ENCODE results near the gene CARHSP1.
"Not testable (repeated sequence)": the region's sequence is repeated elsewhere in the genome, so short reads cannot be mapped to it uniquely, and the experiment has no call there.

CARHSP1 gene

DNA sequence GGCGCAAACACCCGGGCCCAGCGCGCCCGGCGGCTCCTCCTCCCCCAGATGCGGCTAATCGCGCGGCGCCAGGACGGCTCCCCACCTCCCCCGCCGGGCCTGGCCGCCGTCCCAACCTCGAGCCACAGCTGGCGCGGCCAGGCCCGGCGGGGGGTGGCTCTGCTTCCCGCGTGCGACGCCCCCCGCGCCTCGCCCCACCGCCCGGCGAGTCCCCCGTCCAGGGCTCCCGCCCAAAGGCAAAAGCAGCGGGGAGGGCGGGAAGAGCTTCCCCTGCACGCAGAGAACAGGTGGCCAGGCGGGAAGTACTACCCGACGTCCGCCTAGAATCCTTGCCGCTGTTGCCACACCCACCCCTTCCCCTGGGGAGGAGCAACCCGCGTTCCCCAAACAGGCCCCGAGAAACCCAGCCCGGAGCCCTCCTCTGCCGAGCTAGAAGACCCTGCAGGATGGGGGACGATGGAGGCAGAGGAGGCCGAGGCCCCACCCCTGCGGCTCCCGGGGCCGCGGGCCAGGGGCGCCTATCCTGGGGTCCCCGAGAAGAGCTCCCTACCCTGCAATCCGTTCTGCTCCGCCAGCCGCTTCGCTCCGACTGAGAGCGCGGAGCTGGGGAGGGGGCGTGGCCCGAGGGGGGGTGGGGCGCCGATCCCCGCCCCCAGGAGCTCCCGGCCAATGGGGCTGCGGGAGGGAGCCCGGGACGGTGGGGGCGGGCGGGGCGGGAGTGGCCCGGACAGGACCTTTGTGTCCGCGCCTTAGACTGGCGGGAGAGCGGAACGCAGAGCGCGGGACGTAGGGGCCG is at the start of gene CARHSP1:
Gene CARHSP1 (minus strand): TSS at position 591 of the 796 bp plus-strand sequence. CDS start 9,678 bp downstream, outside the sequence.
- DNase-seq (ENCODE audit: low spot score), result peak; percentile 76

DNA sequence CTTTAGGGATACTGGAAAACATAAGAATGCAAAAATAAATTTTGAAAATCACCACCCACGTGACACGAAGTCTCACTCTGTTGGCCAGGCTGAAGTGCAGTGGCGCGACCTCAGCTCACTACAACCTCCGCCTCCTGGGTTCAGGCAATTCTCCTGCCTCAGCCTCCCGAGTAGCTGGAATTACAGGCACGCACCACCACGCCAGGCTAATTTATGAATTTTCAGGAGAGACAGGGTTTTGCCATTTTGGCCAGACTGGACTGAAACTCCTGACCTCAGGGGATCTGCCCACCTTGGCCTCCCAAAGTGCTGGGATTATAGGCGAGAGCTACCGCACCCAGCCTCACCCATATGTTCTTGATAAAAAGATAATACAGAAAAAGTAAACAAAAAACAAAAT is 48.5 kb upstream of the CARHSP1 start:
- DNase-seq (ENCODE audit: low spot score), result not testable (repeated sequence)

DNA sequence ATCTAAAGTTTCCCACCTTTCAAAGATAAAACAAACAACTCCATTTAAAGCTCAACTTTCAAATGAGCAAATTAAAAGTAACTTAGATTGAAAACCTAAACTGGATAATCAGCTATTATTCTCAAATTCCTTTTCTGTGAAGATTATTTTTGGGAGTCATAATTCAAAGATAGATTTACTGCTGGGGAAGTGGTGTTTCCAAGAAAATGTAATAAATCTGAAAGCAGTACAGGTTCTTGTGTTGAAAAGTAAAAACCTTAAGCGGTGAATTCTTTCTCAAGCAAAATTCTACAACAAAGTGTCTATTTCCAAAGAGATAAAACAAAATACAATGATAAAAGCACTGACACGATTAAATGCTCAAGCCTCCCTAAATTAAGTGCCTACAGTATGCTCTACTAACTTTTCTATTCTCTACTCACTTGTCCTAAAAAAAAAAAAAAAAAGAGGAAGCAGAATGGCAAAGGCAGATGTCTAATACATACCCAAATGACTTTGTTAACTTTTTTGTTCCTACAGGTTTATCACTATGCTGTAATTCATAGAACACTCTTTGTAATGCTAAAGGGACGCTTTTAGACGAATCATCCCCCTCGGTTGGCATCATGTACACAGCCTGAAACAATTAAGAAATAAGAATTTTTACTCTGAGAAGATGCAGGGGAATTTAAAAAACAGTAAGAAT is 47.9 kb upstream of the CARHSP1 start:
- DNase-seq (ENCODE audit: low spot score), result no peak

DNA sequence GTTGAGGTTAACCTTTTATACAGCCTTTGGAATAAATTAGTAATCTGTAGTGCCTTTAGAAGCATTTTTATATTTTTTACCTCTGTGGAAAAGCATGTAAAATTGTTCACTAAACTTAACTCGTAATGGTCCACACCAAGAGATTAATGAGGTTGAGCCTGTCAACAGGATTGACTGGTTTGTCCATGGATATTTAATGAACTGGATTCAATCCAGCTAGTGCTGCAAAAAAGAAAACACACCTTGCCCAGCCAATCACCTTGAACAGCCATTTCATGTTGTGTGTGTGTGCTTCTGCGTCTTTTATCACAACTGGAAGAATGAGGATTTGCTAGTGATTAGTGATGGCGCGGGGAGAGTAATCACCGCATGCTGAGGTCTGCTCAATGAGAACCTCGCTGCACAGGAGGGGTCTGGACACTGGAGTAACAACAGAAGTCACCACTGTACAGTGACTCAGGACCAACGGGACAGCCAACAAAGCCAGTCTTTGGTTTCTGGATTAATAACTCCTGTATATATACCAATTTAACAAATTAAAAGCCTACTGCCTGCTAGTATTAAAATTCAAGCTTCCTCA is 47.0 kb upstream of the CARHSP1 start:
- DNase-seq (ENCODE audit: low spot score), result no peak

DNA sequence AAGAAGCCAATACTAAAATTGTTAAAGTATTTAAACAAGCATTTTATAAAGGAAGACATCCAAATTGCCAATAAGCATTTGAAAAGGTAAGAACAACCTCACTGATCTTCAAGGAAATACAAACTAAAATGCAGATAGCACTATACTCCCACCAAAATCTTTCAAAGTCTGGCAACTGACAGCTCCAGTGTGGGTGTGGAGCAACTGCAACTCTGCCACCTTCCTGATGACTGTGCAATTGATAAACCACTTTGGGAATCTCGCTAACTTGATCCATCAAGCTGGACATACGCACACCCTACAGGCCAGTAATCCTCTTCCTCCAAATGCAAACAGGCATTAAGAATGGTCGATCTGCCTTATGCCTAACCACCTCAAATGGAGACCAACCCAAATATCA is 45.3 kb upstream of the CARHSP1 start:
- DNase-seq (ENCODE audit: low spot score), result no peak

DNA sequence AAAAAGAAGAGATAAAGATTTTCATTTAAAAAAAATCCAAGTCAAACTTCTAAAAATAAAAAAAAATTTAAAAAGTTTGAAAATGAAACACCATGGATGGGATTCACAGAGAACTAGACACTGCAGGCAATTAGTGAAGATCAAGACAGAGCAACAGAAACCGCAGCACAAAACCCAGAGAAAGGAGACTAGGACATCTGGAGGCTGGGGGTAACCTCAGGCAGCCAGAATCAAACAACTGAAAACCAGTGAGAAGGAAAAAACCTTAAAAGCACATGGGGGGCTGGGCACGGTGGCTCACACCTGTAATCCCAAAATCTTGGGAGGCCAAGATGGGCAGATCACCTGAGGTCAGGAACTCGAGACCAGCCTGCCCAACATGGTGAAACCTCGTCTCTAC is 44.0 kb upstream of the CARHSP1 start:
- no peak for DNase-seq (ENCODE audit: low spot score)

DNA sequence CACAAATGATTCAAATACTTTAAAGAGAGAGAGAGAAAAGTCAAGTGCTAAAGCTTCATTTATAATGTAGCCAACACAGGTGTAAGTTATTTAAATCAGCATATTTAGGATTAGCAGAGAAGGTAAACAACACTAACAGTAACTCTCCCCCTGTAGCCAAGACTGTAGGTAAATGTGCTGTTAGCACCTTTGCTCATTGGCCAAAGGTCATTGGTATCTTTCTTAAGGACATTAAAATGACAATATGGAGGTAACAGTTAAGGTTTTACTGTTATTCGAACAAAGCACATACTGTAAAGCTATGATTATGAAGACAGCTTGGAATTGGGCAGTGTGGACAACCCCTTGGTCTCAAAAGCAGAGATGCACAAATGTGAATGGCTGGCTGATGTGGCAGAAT is 42.0 kb upstream of the CARHSP1 start:
- no peak for DNase-seq (ENCODE audit: low spot score)

DNA sequence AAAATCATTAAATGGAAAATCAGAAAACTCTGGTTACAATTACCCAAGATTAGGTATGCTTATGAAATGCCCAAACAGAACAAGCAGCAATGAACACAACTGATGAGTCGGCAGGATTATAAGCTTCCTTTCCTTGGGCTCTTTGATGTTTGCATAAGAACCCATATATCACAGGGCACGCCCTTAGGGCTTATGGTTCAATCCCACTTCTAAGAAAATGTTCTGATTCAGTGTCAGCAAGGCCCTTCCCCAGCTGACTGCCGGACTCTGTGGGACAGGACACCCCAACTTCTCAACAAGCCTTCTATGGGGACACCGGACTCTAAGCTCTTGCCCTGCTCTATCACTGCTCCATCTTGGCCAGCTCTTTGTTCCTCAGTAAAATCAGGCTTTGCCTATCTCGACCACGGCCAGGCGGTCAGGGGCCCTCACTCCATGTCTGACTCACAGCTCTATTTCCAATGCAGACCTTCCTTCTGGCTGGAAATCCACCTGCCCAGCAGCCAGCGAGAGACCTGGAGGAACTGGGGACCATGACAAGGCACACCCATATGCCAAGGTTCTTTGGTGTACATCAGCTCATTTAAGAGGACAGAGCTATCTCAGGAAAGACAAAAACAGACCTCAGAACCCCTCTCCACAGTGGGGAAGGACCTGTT is 40.1 kb upstream of the CARHSP1 start:
- DNase-seq (ENCODE audit: low spot score), result no peak

DNA sequence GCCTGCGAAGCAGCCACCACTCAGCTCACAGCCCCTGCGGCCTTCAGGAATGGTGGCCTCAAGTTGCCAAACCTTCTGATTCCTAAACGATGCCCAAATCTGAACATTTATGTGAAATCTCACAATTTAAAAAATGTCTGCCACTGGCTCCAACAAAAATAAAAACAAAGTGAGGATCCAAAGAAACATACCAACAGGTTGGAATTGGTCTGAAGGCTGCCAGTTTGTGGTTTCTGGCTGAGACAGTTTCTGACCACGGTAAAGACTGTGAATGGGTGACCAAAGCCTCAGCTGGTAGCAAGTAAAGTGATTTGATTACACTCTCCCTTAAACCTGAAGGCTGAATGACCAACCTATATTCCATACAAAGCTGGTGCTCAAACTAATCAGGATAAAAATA is 38.3 kb upstream of the CARHSP1 start:
- DNase-seq (ENCODE audit: low spot score), result no peak

DNA sequence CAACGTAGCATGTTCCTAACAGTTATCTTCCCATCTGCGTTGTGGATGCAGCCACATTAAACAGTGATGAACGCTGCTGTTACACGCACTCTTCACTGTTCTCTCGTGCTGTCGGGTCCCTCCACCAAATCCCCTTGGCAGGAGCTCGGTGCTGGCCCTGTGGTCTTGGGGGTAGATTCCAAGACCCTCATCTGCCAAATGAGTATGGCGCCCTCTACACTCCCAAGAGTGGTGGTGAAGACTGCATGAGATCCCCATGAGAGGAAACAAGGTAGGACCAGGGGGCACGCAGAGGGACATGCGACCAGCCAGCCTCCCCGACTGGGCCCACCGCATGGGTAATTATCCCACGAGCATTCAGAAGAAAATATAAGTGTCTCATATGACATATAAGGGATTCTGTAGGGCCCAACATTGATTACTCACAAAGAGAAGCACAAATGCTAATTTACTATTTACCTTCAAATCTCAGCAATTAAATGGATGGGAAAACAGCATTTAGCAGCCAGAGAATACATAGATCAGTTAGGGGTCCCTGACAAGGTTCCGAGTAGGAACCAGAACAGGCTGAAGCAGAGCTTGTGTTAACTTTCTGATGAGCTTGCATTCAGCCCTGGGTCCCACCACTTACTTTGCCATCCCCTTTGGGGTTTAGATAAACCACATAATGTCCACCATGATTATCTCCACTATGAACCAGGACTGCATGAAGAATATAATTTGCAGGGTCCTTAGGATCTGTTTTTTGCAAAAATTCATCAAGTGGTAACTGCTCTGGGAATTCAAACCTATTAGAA is 37.2 kb upstream of the CARHSP1 start:
- no peak for DNase-seq (ENCODE audit: low spot score)

DNA sequence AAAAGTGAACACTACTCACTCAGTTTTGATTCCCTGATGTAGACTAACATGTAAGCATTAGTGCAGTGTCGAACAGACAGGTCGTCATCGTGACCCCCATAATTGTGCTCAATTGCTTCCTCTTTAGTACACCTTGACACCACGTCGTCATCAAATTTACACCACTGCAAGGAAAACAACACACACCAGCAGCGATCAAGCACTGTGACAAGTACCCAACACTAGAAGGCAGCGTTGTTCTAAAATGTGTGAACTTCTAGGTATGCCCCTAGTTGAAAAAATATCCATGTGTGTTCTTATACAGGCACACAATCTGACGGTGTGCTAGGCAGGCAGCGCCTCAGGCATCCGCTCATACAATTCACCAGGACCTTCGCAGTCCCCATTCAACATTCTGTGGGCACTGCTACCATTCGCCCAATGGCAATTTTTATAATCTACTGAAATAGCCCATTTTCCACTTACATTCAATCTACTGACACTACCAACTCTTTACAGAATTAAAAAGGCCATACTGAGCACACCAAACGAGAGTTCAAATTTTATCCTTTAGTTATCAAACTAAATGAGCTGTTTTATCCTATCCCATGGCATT is 36.5 kb upstream of the CARHSP1 start:
- DNase-seq (ENCODE audit: low spot score), result peak; percentile 43

DNA sequence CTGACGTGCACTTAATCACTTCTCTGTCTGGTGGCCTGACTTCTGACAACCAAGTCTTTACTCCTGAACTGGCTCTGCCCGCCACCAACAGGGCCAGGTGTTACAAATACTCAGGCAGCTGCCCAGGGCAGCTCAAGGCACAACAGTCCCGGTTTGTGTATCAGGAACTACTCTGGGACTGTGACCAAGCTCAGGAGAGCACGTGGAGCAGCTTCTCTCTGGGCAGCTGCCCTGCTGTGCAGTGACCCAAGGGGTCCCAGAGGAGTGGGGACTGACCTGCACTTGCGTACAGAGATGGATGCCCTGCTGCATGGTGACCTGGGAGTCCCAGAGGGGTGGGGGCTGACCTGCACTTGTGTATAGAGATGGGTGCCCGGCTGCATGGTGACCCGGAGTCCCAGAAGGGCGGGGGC is 35.2 kb upstream of the CARHSP1 start:
- no peak for DNase-seq (ENCODE audit: low spot score)

DNA sequence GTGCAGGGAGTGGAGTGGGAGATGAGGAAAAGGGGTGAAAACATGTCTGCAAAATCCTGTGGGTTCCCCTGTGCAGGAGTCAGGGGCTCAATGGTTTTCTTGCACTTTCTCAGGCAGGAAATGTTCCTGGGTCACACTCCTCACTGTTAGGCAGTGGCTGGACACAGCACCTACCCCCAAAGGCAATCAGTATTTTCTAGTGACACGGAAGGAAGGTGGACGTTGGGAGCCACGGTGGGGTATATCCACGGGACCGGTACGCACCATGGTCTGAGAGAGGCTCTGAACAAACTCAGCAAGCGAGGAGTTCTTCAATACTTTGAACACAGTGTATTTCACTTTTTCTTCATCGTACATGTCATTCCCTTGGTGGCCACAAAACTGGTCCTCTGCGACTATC is 34.2 kb upstream of the CARHSP1 start:
- no peak for DNase-seq (ENCODE audit: low spot score)

DNA sequence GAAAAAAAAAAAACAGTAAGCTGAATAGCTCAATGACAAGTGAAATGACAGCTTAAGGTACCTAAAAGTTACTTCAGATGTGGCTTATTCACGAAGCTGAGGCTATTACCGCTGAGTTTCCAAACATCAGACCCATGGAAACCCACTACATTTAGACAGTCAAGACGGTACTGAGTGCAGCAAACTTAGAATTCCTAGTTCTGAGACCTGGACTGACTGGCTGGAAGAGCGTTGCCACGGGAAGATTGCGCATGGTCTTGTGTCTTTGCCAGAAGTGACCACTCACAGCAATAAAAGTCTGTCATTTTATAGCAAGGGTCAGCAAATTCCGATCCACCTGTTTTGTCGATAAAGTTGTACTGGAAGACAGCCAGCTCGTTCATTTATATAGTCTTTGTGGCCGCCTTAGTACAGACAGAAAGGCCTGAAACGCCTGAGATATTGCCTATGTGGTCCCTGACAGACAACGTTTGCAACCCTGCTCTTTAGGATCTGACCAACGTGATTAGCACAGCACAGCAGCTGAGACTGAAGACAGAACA is 32.6 kb upstream of the CARHSP1 start:
- no peak for DNase-seq (ENCODE audit: low spot score)

DNA sequence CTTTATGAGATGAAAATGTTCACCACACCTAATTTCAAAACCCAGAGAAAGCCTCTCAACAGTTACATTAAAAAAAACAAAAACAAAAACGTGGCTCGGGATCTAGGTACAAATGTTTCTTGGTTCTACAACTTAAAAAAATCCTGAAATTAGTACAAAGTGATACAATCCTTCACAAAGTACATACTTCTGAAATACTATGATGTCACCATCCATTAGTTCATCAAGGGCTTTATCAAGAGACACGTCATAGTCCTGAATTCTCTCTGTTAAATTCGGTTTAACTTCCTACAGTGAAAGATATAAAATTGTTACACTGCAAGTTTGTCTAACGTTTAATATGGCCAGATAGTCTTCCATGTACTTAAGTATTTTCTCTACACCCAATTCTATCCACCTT is 31.5 kb upstream of the CARHSP1 start:
- no peak for DNase-seq (ENCODE audit: low spot score)

DNA sequence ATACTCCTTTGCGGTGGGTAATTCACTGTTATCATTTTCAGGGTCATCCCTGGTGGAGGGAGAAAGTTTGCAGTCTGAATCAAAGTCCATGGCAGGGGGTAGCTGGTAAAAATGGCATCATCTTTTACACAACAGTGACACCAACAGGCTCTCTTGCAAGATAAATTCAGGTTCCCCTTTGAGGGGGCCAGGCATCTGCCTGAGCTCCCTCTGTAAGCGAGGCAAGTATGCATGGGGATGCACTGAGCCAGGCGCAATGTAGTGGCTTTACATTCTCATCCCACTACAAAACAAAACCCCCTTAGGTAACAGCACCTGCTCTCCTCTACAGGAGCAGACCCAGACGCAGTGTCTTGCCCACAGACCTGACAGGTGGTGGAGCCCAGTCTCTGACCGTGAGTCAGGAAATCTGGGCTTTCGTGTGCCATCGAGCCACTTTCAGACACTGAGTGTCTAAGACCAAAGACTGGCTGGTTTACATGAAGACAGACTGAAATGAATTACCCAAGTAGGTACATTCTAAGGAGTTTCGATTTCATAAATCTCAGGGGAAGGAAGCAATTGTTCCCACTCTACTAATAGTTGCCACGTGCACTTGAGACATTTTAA is 31.0 kb upstream of the CARHSP1 start:
- DNase-seq (ENCODE audit: low spot score), result no peak

DNA sequence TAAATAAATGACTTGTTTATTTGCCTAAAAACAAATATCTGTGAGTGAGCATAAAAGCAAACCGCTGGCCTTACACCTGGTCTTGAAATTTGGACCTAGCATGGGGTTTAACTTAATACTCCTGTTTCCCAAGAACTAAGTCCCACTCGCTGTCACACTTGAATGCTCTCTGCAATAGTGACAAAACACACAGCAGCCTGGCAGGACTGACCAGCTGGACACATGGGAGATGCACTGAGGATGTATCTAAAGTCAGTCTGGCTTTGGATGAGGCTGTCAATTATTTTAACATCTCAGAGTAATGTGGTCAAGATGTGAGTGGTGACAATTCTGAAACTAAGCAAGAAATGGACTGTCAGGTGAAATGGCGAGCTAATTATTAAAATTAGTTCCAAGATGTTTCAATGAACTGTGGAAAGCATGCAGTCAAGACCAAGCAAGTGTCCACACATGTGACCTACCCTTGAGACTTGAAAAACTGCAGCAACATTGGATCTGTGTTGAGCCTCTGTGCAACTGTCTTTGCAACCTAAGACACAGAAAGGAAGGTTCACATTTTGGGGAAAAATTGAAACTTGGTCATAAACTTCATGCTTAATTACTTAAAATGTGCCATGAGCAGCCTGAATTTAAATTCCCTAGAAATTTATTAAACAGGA is 30.0 kb upstream of the CARHSP1 start:
- no peak for DNase-seq (ENCODE audit: low spot score)

DNA sequence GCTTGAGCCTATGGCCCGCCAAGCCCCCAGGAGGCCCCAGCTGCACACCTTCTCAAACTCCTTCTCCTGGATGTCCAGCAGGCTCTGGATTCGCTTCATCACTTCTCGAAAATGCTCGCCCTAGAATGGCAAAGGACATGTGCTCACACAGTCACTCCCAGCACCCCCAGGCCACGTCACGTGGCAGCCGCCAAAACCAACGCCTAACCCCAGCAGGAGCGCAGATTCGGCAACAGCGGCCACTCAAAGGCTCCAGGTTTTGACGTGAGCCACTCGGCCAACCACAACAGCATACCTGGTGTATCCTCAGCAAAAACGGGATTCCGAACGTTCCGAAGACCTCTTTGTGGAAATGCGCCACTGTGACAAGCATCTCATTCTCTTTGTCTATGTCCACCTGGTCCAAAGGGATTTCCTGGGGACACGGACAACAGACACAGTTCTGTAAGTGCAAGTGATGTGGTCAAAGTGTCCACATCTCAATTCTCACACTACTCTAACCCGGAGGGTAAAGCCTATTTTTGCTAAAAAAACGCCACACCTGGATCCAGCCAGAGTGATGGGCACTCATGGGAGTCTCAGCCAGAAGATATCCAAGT is 26.0 kb upstream of the CARHSP1 start:
- DNase-seq (ENCODE audit: low spot score), result no peak

DNA sequence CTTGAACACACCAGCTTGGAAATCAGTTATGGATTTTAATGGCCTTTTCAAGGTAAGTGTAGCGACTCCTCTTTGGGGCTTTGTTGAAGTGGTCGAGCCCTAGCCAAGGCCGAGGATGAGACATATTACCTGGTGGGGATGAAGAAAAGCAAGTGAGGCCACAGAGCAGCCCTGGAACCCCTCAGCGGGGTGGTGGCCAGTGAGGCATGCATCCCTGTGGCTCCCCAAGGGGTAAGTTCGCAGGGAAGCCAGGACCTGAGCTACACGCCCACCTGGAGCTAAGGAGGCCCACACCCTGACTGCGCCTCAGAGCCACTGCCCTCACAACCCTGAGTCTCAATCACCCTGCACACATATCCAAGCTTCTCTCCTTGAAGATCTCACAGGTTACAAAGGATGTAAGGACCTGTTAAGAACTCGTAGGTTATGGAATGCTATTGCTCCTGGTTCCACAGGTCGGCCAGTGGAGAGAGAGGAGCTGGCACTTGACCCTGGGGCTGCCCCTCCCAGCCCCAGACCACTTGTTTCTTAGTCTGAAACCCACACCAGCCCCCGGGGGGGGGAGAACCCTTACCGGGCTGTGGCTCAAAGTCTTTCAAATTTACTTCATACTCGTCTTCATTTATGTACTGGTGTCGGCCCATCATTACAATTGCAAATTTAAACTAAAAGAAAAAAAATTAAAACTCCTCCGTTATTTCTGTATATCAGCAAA is 25.3 kb upstream of the CARHSP1 start:
- no peak for DNase-seq (ENCODE audit: low spot score)
